CD4-positive, alpha-beta T cell (primary cell): ENCODE measurements around the gene SPSB1. TPM values are rescaled to one million over a fixed set of nuclear protein-coding genes. Genes with fewer than 3 reads are reported as not detected.

Experiments
- ATAC-seq: fragments of 200-7000 bp; cut with Tn5 transposase; one replicate; pipeline ENCODE4 v1.10.0; 2022; ENCODE audit warnings: mild to moderate bottlenecking; ENCODE audit not compliant: poor library complexity
- CTCF ChIA-PET: fragments of 350-600 bp; sonication (Branson Sonifier 250); formaldehyde crosslinking; loops from one replicate; lab custom pipeline; 2021; ENCODE audit warnings: antibody characterized with exemption, inconsistent platforms; lab: Charles Lee
- POLR2A ChIA-PET: fragments of 350-600 bp; sonication (Branson Sonifier 250); formaldehyde crosslinking; loops from one replicate; lab custom pipeline; 2021; ENCODE audit warnings: antibody characterized with exemption, inconsistent platforms; lab: Charles Lee
- DNase-seq, 14 experiments: peaks; one replicate each; pipeline ENCODE4 v3.0.0-alpha.2; 2013 to 2020; ENCODE audit warnings: mixed read lengths in 2 of 14
- H3K27ac ChIP-seq, 2 donors: one replicate each; pipeline versions ENCODE4 v1.5.1 to v1.7.0; 2013; ENCODE audit warnings: low read length in 2 of 2, low read depth in 1 of 2, mild to moderate bottlenecking in 1 of 2
- H3K27me3 ChIP-seq, 2 experiments: 1 replicate in 1 of 2; 2 replicates in 1 of 2; pipeline versions ENCODE4 v1.6.1 to v1.7.0; 2013; ENCODE audit warnings: low read length in 2 of 2, control low read depth in 1 of 2, mild to moderate bottlenecking in 1 of 2, moderate library complexity in 1 of 2; ENCODE audit not compliant: insufficient read depth in 2 of 2, control insufficient read depth in 1 of 2
- H3K36me3 ChIP-seq: one replicate; pipeline ENCODE4 v1.6.1; 2013; ENCODE audit warnings: low read length, control low read depth; ENCODE audit not compliant: insufficient read depth
- H3K4me1 ChIP-seq: one replicate; pipeline ENCODE4 v1.6.1; 2013; ENCODE audit warnings: low read length, control low read depth; ENCODE audit not compliant: insufficient read depth
- H3K4me3 ChIP-seq: one replicate; pipeline ENCODE4 v1.5.1; 2013; ENCODE audit warnings: mild to moderate bottlenecking, low read length, moderate library complexity
- H3K9me3 ChIP-seq, 2 experiments: 1 replicate in 1 of 2; 2 replicates in 1 of 2; pipeline versions ENCODE4 v1.6.1 to v1.7.0; 2013; ENCODE audit warnings: low read length in 2 of 2, mild to moderate bottlenecking in 2 of 2, control low read depth in 1 of 2, moderate library complexity in 1 of 2; ENCODE audit not compliant: control insufficient read depth in 1 of 2, insufficient read depth in 1 of 2
- H3K27ac Mint-ChIP-seq: one replicate; pipeline ENCODE4 v1.8.0; 2020; ENCODE audit warnings: mixed read lengths
- H3K27me3 Mint-ChIP-seq: one replicate; pipeline ENCODE4 v1.8.0; 2021; ENCODE audit warnings: mixed read lengths
- H3K36me3 Mint-ChIP-seq: one replicate; pipeline ENCODE4 v1.8.0; 2021; ENCODE audit warnings: low read depth, mixed read lengths
- H3K4me1 Mint-ChIP-seq: one replicate; pipeline ENCODE4 v1.8.0; 2021; ENCODE audit warnings: low read depth, mixed read lengths
- H3K4me3 Mint-ChIP-seq: one replicate; pipeline ENCODE4 v1.8.0; 2020; ENCODE audit warnings: mild to moderate bottlenecking, mixed read lengths
- H3K9me3 Mint-ChIP-seq: one replicate; pipeline ENCODE4 v1.8.0; 2020; ENCODE audit warnings: mixed read lengths
- CTCF ChIP-seq: fragments of 200-600 bp; IDR thresholded peaks from one replicate; pipeline ENCODE4 v1.8.0; 2022; ENCODE audit warnings: antibody characterized with exemption, mild to moderate bottlenecking
- intact Hi-C, 2 experiments: fragments of 100-400 bp; cut with DNase I in 1 of 2; cut with micrococcal nuclease in 1 of 2; formaldehyde crosslinking; loops; one replicate each; pipeline versions ENCODE4 v1.15.1 to v1.9.0; 2023 to 2025; cut with DNase I, micrococcal nuclease
- polyA plus RNA-seq, 2 donors: library from polyadenylated mRNA; unstranded; fragments of 120-200 nt; gene quantifications; one replicate each; pipeline ENCODE4 v1.2.1, GENCODE V29; 2013
- total RNA-seq, 174 experiments: library from RNA in 2 of 174; stranded (reverse) in 2 of 174; gene quantifications; one replicate each; pipeline ENCODE4 v1.2.3 and lab custom pipeline; 2021 to 2026

SPSB1 gene
- 1 to 10 TPM; 1.9 to 2.3 TPM for total RNA-seq
- polyA plus RNA-seq (2013, experiment 1 of 2): 4.1 TPM
- 4.1 TPM for polyA plus RNA-seq (2013, experiment 2 of 2)
- 3.3 to 41.0 (median 8.8) reads per million in 172 experiments for total RNA-seq (lab: John Stamatoyannopoulos, UW)

- CTCF ChIA-PET: interaction anchor here (1.1 kb wide), 1 partner anchor 163 kb away, joined by 5 read pairs; no protein-coding TSS in a partner anchor
Measured at GRCh38 chr1:9292361-9293240, at the start of gene SPSB1. SPSB1 (plus strand) TSS chr1:9292894; CDS start chr1:9355892, 62,998 bp downstream.

GRCh38 chr1:9243066-9243739 lies 49.5 kb upstream of the SPSB1 start:
- no peak overlapping the region for H3K4me3 Mint-ChIP-seq
- ChIA-PET POLR2A (no interaction called here), CTCF (no interaction called here)
- intact Hi-C loops: no loop called here
- DNase-seq (no peak), ATAC-seq (no peak)
- peaks cover 43% of the 10 kb centered on the region for H3K4me1 Mint-ChIP-seq
- TF ChIP-seq CTCF: no peak
- H3K27ac Mint-ChIP-seq: no peak overlapping the region
- no peaks in the 10 kb centered on the region for H3K9me3 ChIP-seq
- H3K27ac ChIP-seq: no peak overlapping the region
- peaks cover 22% of the 10 kb centered on the region for H3K36me3 ChIP-seq
- H3K27me3 Mint-ChIP-seq: no peaks in the 10 kb centered on the region
- H3K4me3 ChIP-seq: no peak overlapping the region
- H3K36me3 Mint-ChIP-seq: peaks cover 5% of the 10 kb centered on the region
- no peaks in the 10 kb centered on the region for H3K27me3 ChIP-seq
- peaks cover 44% of the 10 kb centered on the region for H3K4me1 ChIP-seq
- H3K9me3 Mint-ChIP-seq: no peaks in the 10 kb centered on the region

More at GRCh38 chr1:9292361-9293240, at the start of gene SPSB1:
- H3K4me3 ChIP-seq: peak within 1 kb of the TSS; percentile 77
- ATAC-seq: peak; percentile 62
- no peaks in the 10 kb centered on the region for H3K27me3 ChIP-seq
- H3K27ac ChIP-seq: no peak within 1 kb of the TSS
- POLR2A ChIA-PET: interaction anchor here (1.0 kb wide), 1 partner anchor 163 kb away, joined by 3 read pairs; the partner anchor contains the start of gene GPR157
- H3K4me1 ChIP-seq: peaks cover 33% of the 10 kb centered on the region
- peaks cover 5% of the 10 kb centered on the region for H3K36me3 Mint-ChIP-seq
- no peaks in the 10 kb centered on the region for H3K36me3 ChIP-seq
- DNase-seq: peak; percentile 48 to 87 (median 64)
- peaks cover 29% of the 10 kb centered on the region for H3K4me1 Mint-ChIP-seq
- TF ChIP-seq CTCF: no peak
- H3K27ac Mint-ChIP-seq: peak within 1 kb of the TSS; percentile 48
- H3K9me3 Mint-ChIP-seq: peaks cover 3% of the 10 kb centered on the region
- no peaks in the 10 kb centered on the region for H3K27me3 Mint-ChIP-seq
- H3K4me3 Mint-ChIP-seq: peak within 1 kb of the TSS; percentile 86
- intact Hi-C loops: loop anchor here in 1 of 2 experiments (5.0 kb wide), 3 partner anchors 55 to 295 kb away; partner anchors contain the start of genes GPR157 and TMEM201
- peaks cover 7 to 9% of the 10 kb centered on the region in 2 experiments for H3K9me3 ChIP-seq

- ChIA-PET CTCF (interaction anchor here (1.0 kb wide), 1 partner anchor 10 kb away, joined by 4 read pairs; the partner anchor contains the start of gene H6PD), POLR2A (interaction anchor here (1.1 to 1.4 kb wide), 2 partner anchors 9 to 23 kb away, joined by 5 to 6 read pairs; partner anchors contain the start of gene H6PD)
- peak overlapping the region; percentile 41 for H3K27ac Mint-ChIP-seq
- no peak for DNase-seq
- H3K4me1 Mint-ChIP-seq: peaks cover 33% of the 10 kb centered on the region
- no peak for TF ChIP-seq CTCF
- Histone ChIP-seq H3K9me3 (no peaks in the 10 kb centered on the region), H3K36me3 (peaks cover 24% of the 10 kb centered on the region), H3K4me1 (peaks cover 33% of the 10 kb centered on the region), H3K27me3 (no peaks in the 10 kb centered on the region), H3K4me3 (no peak overlapping the region), H3K27ac (no peak overlapping the region)
- H3K9me3 Mint-ChIP-seq: no peaks in the 10 kb centered on the region
- H3K4me3 Mint-ChIP-seq: no peak overlapping the region
- H3K27me3 Mint-ChIP-seq: no peaks in the 10 kb centered on the region
- no peak for ATAC-seq
- H3K36me3 Mint-ChIP-seq: peaks cover 14% of the 10 kb centered on the region
- intact Hi-C loops: no loop called here
Measured at GRCh38 chr1:9244501-9245229, 48.0 kb upstream of the SPSB1 start.
